ENCODE measurements around the gene PGAM2. TPM values are rescaled to one million over a fixed set of nuclear protein-coding genes. Genes with fewer than 3 reads are reported as not detected.

PGAM2 gene
- total RNA-seq, 1 donor from 2014 or later = 671 TPM

DNA sequence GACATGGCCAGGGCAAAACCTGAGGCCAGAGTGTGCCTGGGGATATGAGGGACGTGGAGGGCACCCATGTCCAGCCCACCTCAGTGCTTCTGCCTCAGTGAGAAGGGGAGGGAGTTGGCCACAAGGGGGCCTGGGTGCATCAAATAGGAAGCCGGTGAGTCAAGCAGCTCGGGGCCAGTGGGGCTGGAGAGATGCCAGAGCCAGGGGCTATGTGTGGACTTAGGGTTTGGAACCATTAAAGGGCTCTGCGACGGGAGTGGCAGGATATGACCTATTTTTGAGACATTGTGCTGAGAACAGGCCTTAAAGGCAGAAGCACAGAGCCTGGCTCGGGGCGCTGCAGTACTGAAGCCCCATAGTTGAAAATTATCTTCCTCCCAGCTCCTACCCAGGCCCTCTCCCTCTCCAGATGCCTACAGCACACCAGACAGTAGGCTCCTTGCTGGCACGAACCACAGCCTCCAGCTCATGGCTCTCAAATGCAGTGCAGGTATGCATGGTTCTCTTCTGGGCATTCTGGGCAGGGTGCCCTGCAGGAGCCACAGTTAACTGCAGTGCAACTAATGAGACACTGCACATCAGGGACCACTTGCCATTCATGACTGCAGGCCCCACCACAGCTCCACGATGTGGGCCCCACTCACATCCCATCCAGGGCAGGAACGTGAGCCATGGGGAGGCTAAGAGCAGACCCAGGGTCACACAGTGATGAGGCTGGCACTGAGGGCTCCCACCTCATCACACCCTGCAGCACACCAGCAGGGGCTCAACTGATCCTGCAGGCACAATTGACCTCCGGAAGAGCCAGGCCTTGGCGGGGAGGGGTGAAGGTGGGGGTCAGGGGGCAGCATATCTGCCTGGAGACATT is 7.2 kb upstream of the PGAM2 start:
- H3K4me1 ChIP-seq = peaks cover 73% of the 10 kb centered on the region

DNA sequence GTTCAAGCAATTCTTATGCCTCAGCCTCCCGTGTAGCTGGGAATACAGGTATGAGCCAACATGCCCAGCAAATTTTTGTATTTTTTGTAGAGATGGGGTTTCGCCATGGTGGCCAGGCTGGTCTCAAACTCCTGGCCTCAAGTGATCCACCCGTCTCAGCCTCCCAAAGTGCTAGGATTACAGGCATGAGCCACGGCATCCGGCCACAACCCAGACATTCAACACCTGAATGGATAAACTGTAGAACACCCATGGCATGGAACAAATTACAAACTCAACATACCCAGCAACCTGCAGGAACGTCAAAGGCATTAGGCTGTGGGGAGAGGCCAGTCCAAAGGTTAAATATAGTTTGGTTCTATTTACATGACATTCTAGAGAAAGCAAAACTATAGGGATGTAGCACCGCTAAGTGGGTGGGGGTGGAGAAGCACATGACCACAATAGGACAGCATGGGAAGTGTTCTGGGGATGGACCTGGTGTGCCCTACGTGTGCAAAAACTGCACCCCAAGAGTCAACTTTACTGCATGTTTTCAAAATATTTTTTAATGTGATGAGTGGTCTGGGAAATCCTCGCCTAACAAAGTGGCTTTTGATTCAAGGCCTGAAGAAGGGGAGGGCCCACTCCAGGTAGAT is 6.5 kb upstream of the PGAM2 start:
- DNase-seq = peak; percentile 7
- peak overlapping the region; percentile 93 for H3K27ac ChIP-seq (replicated peaks)
- peaks cover 71% of the 10 kb centered on the region for H3K4me1 ChIP-seq
- no peaks in the 10 kb centered on the region for H3K9me3 ChIP-seq (replicated peaks)
- no peak overlapping the region for H3K4me3 ChIP-seq
- intact Hi-C loops (cut with micrococcal nuclease) = loop anchor here (5.0 kb wide), 1 partner anchor 125 kb away; no protein-coding TSS in a partner anchor
- TF ChIP-seq, protein P1, sequence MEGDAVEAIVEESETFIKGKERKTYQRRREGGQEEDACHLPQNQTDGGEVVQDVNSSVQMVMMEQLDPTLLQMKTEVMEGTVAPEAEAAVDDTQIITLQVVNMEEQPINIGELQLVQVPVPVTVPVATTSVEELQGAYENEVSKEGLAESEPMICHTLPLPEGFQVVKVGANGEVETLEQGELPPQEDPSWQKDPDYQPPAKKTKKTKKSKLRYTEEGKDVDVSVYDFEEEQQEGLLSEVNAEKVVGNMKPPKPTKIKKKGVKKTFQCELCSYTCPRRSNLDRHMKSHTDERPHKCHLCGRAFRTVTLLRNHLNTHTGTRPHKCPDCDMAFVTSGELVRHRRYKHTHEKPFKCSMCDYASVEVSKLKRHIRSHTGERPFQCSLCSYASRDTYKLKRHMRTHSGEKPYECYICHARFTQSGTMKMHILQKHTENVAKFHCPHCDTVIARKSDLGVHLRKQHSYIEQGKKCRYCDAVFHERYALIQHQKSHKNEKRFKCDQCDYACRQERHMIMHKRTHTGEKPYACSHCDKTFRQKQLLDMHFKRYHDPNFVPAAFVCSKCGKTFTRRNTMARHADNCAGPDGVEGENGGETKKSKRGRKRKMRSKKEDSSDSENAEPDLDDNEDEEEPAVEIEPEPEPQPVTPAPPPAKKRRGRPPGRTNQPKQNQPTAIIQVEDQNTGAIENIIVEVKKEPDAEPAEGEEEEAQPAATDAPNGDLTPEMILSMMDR (IDR thresholded peaks at IDR 0.05; ENCODE audit: borderline replicate concordance) = no peak
- no peaks in the 10 kb centered on the region for H3K27me3 ChIP-seq (ENCODE audit: low read depth)
- H3K36me3 ChIP-seq = peaks cover 33% of the 10 kb centered on the region

More for the DNA sequence above, 7.2 kb upstream of the PGAM2 start:
- intact Hi-C loops (cut with micrococcal nuclease) = loop anchor here (5.0 kb wide), 1 partner anchor 125 kb away; no protein-coding TSS in a partner anchor
- peak overlapping the region; percentile 93 for H3K27ac ChIP-seq (replicated peaks)
- peak overlapping the region; percentile 44 for H3K4me3 ChIP-seq
- peak; percentile 82 for DNase-seq
- H3K36me3 ChIP-seq = peaks cover 41% of the 10 kb centered on the region
- no peaks in the 10 kb centered on the region for H3K9me3 ChIP-seq (replicated peaks)
- H3K27me3 ChIP-seq (ENCODE audit: low read depth) = no peaks in the 10 kb centered on the region
- TF ChIP-seq, protein P1 (IDR thresholded peaks at IDR 0.05; ENCODE audit: borderline replicate concordance) = peak; percentile 76

DNA sequence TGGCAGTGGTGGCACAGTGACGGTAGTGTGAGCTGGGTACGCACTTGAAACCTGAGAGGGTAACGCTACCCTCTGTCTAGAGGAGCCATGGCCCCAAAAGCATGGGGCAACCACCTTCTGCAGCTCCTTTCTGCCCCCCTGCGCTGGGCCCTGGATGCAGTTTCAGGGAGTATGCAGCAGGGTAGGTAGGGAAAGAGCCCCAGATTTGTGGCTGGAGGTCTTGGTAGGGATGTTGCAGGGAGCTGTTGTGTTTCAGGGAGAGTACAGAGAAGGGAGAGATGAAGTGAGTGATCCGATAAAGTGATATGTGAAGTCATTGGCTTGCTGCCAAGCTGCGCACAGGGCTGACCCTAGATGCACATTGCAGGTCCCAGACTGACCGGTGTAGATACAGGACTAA is 2.7 kb upstream of the PGAM2 start:
- Histone ChIP-seq H3K36me3 (peaks cover under 1% of the 10 kb centered on the region), H3K4me3 (no peak overlapping the region), H3K27ac (replicated peaks) (no peak overlapping the region), H3K27me3 (ENCODE audit: low read depth) (no peaks in the 10 kb centered on the region), H3K9me3 (replicated peaks) (no peaks in the 10 kb centered on the region), H3K4me1 (peaks cover 75% of the 10 kb centered on the region)
- intact Hi-C loops (cut with micrococcal nuclease) = no loop called here
- no peak for DNase-seq
- TF ChIP-seq, protein P1 (IDR thresholded peaks at IDR 0.05; ENCODE audit: borderline replicate concordance) = no peak

DNA sequence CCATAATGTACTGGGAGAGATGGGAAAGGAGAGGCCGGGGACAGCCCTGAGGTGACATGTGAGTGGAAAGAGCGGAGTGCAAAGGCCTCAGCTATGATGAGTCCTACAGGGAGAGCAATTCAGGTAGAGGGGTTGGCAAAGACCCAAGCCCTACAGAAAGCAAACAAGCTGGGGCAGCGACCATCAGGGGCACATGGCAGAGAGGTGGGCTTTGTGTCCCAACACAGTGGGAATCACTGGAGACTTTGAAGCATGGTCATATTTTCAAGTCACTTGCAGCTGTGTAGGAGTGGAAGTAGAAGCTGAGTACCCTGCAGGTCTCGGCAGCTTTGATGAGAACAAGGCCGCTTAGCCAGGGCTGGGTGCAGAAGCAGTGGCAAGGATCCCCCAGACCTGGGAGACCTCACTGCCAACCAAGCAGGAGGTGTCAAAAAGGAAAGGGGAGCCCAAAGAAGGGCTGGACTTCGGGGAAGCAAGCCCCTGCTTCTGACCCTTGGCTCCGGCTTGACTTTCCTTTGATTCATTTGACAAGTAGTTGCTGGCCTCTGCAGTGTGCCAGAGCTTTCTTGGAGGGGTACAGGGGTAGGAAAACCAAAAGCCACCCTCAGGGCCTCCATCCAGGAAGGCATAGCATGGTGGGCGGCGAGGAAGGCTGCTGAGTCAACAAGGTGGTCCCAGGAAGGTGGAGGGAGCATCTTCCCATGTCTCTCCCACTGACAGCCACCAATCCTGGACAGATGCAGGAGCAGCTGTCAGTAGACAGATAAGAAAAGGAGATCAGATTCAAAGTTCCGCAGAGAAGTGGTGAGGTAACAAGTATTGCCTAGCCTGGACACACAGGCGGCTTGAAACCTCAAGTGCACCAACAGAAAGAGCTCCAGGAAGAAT is 1.9 kb upstream of the PGAM2 start:
- H3K27ac ChIP-seq (replicated peaks) = peak overlapping the region; percentile 5
- TF ChIP-seq, protein P1 (IDR thresholded peaks at IDR 0.05; ENCODE audit: borderline replicate concordance) = no peak
- no peak for DNase-seq

DNA sequence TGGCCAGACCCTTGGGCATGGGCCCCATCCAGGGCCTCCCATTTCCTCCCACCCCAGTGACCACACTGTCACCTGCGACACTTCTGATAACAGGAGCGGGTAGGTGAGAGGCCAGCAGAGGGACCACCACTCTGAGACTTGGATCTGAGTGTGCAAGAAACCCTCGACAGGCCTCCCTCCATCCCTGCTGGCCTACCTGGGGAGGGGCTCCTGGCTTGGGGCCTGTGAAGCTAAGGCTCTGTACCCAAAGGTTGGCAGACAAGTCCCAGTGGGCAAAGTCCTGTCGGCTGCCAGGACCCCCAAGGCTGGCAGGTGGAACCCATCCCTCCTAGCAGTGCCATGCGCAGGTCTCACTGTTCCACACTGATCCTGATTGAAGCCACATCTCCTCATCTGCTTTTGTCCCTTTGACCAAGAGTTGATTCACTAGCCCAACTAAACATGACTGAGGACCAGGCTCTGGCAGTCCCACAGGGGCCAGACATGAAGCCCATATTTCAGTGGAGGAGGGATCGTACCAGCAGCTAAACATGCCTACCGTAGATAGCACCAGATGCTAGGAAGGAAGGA is 1.2 kb upstream of the PGAM2 start:
- Histone ChIP-seq H3K36me3 (peaks cover 5% of the 10 kb centered on the region), H3K27ac (replicated peaks) (peak overlapping the region; percentile 89), H3K9me3 (replicated peaks) (no peaks in the 10 kb centered on the region), H3K4me1 (peaks cover 75% of the 10 kb centered on the region), H3K4me3 (no peak overlapping the region), H3K27me3 (ENCODE audit: low read depth) (no peaks in the 10 kb centered on the region)
- TF ChIP-seq, protein P1 (IDR thresholded peaks at IDR 0.05; ENCODE audit: borderline replicate concordance) = no peak
- no peak for DNase-seq
- intact Hi-C loops (cut with micrococcal nuclease) = no loop called here

More for the DNA sequence above, 1.9 kb upstream of the PGAM2 start:
- Histone ChIP-seq H3K9me3 (replicated peaks) (no peaks in the 10 kb centered on the region), H3K27me3 (ENCODE audit: low read depth) (no peaks in the 10 kb centered on the region), H3K4me1 (peaks cover 75% of the 10 kb centered on the region), H3K4me3 (no peak overlapping the region), H3K36me3 (no peaks in the 10 kb centered on the region)
- intact Hi-C loops (cut with micrococcal nuclease) = no loop called here

Measured in left ventricle myocardium inferior (tissue), 1 donor.